Measurements from ENCODE around the gene MORC4. TPM values are rescaled to one million over a fixed set of nuclear protein-coding genes. Genes with fewer than 3 reads are reported as not detected.

Gene MORC4
- total RNA-seq, 3 donors from 2014 or later (not counting 1 experiment from before 2014, with no cell fraction given) = 2.5 to 3.6 (median 3.0) TPM

DNA sequence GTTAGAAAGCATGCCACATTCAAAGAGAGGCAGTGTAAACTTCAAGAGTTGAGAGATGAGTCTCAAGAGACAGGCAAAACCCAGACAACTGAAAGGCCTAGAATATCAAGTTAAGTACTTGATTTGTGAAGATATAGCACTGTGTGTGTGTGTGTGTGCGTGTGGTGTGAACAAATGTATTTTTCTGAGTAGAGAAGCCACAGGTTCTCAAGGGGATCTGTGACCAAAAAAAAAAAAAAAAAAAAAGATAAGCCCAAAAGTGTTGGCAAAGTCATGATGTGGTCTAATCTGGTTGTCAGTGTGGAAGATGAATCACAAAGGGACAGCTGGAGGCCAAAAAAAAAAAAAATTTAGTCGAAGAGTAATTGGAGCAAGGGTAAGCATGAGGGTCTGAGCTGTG, 100.7 kb downstream of the MORC4 start:
- no peaks in the 10 kb centered on the region for H3K4me1 Mint-ChIP-seq
- H3K27me3 ChIP-seq (ENCODE audit: control insufficient read depth, insufficient read depth, low read length) = no peaks in the 10 kb centered on the region
- intact Hi-C loops (cut with micrococcal nuclease) = loop anchor here (5.0 kb wide), 2 partner anchors 878 to 993 kb away; partner anchors contain the start of genes NCBP2L and TSC22D3
- H3K36me3 Mint-ChIP-seq = no peaks in the 10 kb centered on the region
- ATAC-seq (no peak), DNase-seq (no peak)
- H3K9me3 ChIP-seq (ENCODE audit: control insufficient read depth, insufficient read depth, low read length) = no peaks in the 10 kb centered on the region
- H3K36me3 ChIP-seq (ENCODE audit: control insufficient read depth, insufficient read depth, low read length) = no peaks in the 10 kb centered on the region
- TF ChIP-seq, protein P1, sequence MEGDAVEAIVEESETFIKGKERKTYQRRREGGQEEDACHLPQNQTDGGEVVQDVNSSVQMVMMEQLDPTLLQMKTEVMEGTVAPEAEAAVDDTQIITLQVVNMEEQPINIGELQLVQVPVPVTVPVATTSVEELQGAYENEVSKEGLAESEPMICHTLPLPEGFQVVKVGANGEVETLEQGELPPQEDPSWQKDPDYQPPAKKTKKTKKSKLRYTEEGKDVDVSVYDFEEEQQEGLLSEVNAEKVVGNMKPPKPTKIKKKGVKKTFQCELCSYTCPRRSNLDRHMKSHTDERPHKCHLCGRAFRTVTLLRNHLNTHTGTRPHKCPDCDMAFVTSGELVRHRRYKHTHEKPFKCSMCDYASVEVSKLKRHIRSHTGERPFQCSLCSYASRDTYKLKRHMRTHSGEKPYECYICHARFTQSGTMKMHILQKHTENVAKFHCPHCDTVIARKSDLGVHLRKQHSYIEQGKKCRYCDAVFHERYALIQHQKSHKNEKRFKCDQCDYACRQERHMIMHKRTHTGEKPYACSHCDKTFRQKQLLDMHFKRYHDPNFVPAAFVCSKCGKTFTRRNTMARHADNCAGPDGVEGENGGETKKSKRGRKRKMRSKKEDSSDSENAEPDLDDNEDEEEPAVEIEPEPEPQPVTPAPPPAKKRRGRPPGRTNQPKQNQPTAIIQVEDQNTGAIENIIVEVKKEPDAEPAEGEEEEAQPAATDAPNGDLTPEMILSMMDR (IDR thresholded peaks at IDR 0.05) = no peak
- no peaks in the 10 kb centered on the region for H3K9me3 Mint-ChIP-seq
- H3K27ac ChIP-seq (ENCODE audit: low read length) = no peak overlapping the region
- H3K4me3 ChIP-seq (ENCODE audit: low read length) = no peak overlapping the region
- H3K27ac Mint-ChIP-seq = no peak overlapping the region
- H3K4me3 Mint-ChIP-seq = no peak overlapping the region
- no peaks in the 10 kb centered on the region for H3K4me1 ChIP-seq (ENCODE audit: control insufficient read depth, insufficient read depth, low read length)
- 40% methylated on average over 1 of the region's 2 CpGs for WGBS (ENCODE audit: insufficient coverage)
- peaks cover 0 to 7% of the 10 kb centered on the region in 2 donors for H3K27me3 Mint-ChIP-seq (ENCODE audit: low read depth in 2 of 2)

DNA sequence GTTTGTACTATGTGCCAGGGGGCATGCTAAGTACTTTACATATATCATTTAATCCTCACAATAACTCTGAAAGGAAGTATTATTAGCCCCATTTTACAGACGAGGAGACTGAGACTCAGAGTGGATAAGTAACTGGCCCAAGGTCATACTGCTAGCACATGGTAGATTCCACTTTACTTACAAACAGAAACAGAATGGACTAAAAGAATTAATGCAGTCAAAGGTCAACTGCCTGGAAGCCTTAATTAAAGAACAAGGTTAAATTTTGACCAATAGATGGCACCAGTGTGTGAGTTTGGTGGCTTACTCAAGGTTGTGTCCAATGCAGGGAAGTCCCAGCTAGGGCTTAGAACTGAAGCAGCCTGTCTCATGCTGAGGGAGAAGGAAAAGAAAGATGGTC, 101.5 kb downstream of the MORC4 start:
- H3K4me1 ChIP-seq (ENCODE audit: control insufficient read depth, insufficient read depth, low read length) = no peaks in the 10 kb centered on the region
- intact Hi-C loops (cut with micrococcal nuclease) = loop anchor here (5.0 kb wide), 2 partner anchors 879 to 994 kb away; partner anchors contain the start of genes NCBP2L and TSC22D3
- DNase-seq (peak in 1 of 2 donors; percentile 63), ATAC-seq (peak in 1 of 3 donors; percentile 70)
- TF ChIP-seq, protein P1 (IDR thresholded peaks at IDR 0.05) = peak; percentile 14
- H3K4me1 Mint-ChIP-seq = no peaks in the 10 kb centered on the region
- WGBS (ENCODE audit: insufficient coverage) = 67% methylated on average over 1 of the region's 1 CpG
- no peaks in the 10 kb centered on the region for H3K36me3 Mint-ChIP-seq
- no peaks in the 10 kb centered on the region for H3K9me3 Mint-ChIP-seq
- H3K9me3 ChIP-seq (ENCODE audit: control insufficient read depth, insufficient read depth, low read length) = no peaks in the 10 kb centered on the region
- H3K4me3 ChIP-seq (ENCODE audit: low read length) = no peak overlapping the region
- H3K27ac Mint-ChIP-seq = no peak overlapping the region
- H3K27ac ChIP-seq (ENCODE audit: low read length) = no peak overlapping the region
- H3K36me3 ChIP-seq (ENCODE audit: control insufficient read depth, insufficient read depth, low read length) = no peaks in the 10 kb centered on the region
- H3K27me3 ChIP-seq (ENCODE audit: control insufficient read depth, insufficient read depth, low read length) = no peaks in the 10 kb centered on the region
- H3K27me3 Mint-ChIP-seq (ENCODE audit: low read depth in 2 of 2) = peaks cover 0 to 10% of the 10 kb centered on the region in 2 donors
- no peak overlapping the region for H3K4me3 Mint-ChIP-seq

DNA sequence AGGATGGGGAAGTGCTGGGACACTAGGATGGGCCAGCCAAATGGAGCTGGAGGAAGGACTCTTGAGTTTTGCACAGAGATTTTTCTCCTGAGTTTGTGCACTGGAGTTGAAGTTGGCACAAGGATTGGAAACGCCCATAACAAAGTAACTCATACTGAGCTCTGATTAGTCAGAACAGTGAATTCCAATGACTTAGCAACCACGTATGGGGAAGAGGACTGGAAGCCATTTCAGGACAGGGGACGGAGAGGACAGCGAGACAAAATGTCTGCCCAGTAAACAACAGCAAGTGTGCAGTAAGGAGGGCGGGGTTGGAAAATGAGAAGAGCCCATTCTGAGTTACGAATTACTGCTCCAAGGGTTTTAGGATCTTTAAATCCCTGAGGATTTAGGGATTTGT, 102.8 kb downstream of the MORC4 start:
- no peaks in the 10 kb centered on the region for H3K4me1 Mint-ChIP-seq
- no peaks in the 10 kb centered on the region for H3K9me3 ChIP-seq (ENCODE audit: control insufficient read depth, insufficient read depth, low read length)

More for the DNA sequence above, 102.8 kb downstream of the MORC4 start:
- intact Hi-C loops (cut with micrococcal nuclease) = loop anchor here (5.0 kb wide), 2 partner anchors 880 to 995 kb away; partner anchors contain the start of genes NCBP2L and TSC22D3
- TF ChIP-seq, protein P1 (IDR thresholded peaks at IDR 0.05) = no peak
- WGBS (ENCODE audit: insufficient coverage) = 90% methylated on average over 5 of the region's 6 CpGs
- no peak for ATAC-seq
- H3K27me3 Mint-ChIP-seq (ENCODE audit: low read depth in 2 of 2) = peaks cover 0 to 19% of the 10 kb centered on the region in 2 donors
- no peak overlapping the region for H3K4me3 ChIP-seq (ENCODE audit: low read length)
- no peak overlapping the region for H3K27ac ChIP-seq (ENCODE audit: low read length)
- no peaks in the 10 kb centered on the region for H3K27me3 ChIP-seq (ENCODE audit: control insufficient read depth, insufficient read depth, low read length)
- no peak overlapping the region for H3K4me3 Mint-ChIP-seq
- no peaks in the 10 kb centered on the region for H3K4me1 ChIP-seq (ENCODE audit: control insufficient read depth, insufficient read depth, low read length)
- no peaks in the 10 kb centered on the region for H3K36me3 ChIP-seq (ENCODE audit: control insufficient read depth, insufficient read depth, low read length)
- H3K27ac Mint-ChIP-seq = no peak overlapping the region
- DNase-seq = no peak
- H3K9me3 Mint-ChIP-seq = no peaks in the 10 kb centered on the region
- no peaks in the 10 kb centered on the region for H3K36me3 Mint-ChIP-seq

Measured in natural killer cell (primary cell).